SK-N-SH (cell line): ENCODE results near the gene RFPL1.

Source experiments
- CTCF ChIP-seq: fragments of 200-600 bp; sonication (generic); IDR thresholded peaks from 2 replicates; pipeline ENCODE4 v1.6.1; 2017; ENCODE audit warnings: antibody characterized with exemption, mild to moderate bottlenecking, moderate library complexity
- MEF2A ChIP-seq: IDR thresholded peaks from 2 replicates; pipeline ENCODE4 v1.4.0; 2012; ENCODE audit warnings: low read depth, borderline replicate concordance
- POLR2AphosphoS5 ChIP-seq: IDR thresholded peaks from 2 replicates; pipeline ENCODE4 v1.6.1; 2012; ENCODE audit warnings: low read depth, low read length
- RAD21 ChIP-seq: IDR thresholded peaks from 2 replicates; pipeline ENCODE4 v1.6.1; 2012; ENCODE audit warnings: mild to moderate bottlenecking, low read length
- RFX5 ChIP-seq: IDR thresholded peaks from 2 replicates; pipeline ENCODE4 v1.6.1; 2012; ENCODE audit warnings: mild to moderate bottlenecking, improper control_type of control experiment, low read length
- SMC3 ChIP-seq: IDR thresholded peaks from 2 replicates; pipeline ENCODE4 v1.6.1; 2012; ENCODE audit warnings: low read depth, low read length, improper control_type of control experiment
- USF2 ChIP-seq: fragments of 150-350 bp; IDR thresholded peaks from 2 replicates; pipeline ENCODE4 v1.6.1; 2017; ENCODE audit warnings: antibody characterized with exemption, low read length, low read depth, borderline replicate concordance

GRCh38 chr22:29400576-29400975, 37.8 kb upstream of the RFPL1 start:
- TF ChIP-seq USF2 (no peak), CTCF (no peak), POLR2AphosphoS5 (no peak), RAD21 (no peak), MEF2A (no peak), RFX5 (no peak), SMC3 (no peak)
